Endothelial cell of umbilical vein (primary cell): ENCODE results near the gene TMEM237. TPM values are rescaled to one million over a fixed set of nuclear protein-coding genes. Genes with fewer than 3 reads are reported as not detected.

Experiments
- BruUV-seq: library from RNA; stranded (reverse); fragments of 400-500 nt; replicated peaks from 2 replicates; lab custom pipeline; 2021; lab: Mats Ljungman, UMichigan
- CTCF ChIA-PET: fragments of 300-600, 350-600 bp; sonication (Branson Sonifier 250); formaldehyde crosslinking; loops from one replicate; lab custom pipeline; 2021; ENCODE audit warnings: antibody characterized with exemption, inconsistent platforms; lab: Charles Lee
- POLR2A ChIA-PET: fragments of 300-600, 350-600 bp; sonication (Branson Sonifier 250); formaldehyde crosslinking; loops from one replicate; lab custom pipeline; 2021; ENCODE audit warnings: antibody characterized with exemption, inconsistent platforms; lab: Charles Lee
- DNase-seq: peaks from one replicate; pipeline ENCODE4 v3.0.0-alpha.2; 2011; ENCODE audit warnings: low read depth, low spot score
- FAIRE-seq: peaks from 2 replicates; lab custom pipeline; 2011; peaks lifted over from hg19 to GRCh38; lab: Jason Lieb, UNC
- H2AFZ ChIP-seq: 2 replicates; pipeline ENCODE4 v1.6.0; 2012; ENCODE audit warnings: low read depth, low read length, control low read depth, inconsistent platforms
- H3K27ac ChIP-seq: 2 replicates; pipeline ENCODE4 v1.5.1; 2011; ENCODE audit warnings: low read depth, mild to moderate bottlenecking, control low read depth, low read length, moderate library complexity; ENCODE audit not compliant: insufficient read depth
- H3K27me3 ChIP-seq, 2 experiments: 2 replicates each; pipeline versions ENCODE4 v1.6.0 to v1.6.1; 2011; ENCODE audit warnings: low read length in 2 of 2, mixed read lengths in 1 of 2; ENCODE audit not compliant: control insufficient read depth in 2 of 2, insufficient read depth in 2 of 2
- H3K36me3 ChIP-seq, 2 experiments: 2 replicates in 1 of 2; 3 replicates in 1 of 2; pipeline ENCODE4 v1.5.1; 2011; ENCODE audit warnings: low read length in 2 of 2, mild to moderate bottlenecking in 1 of 2, moderate library complexity in 1 of 2; ENCODE audit not compliant: control insufficient read depth in 2 of 2, insufficient read depth in 2 of 2; ENCODE audit errors: extremely low read depth in 1 of 2
- H3K4me1 ChIP-seq: 3 replicates; pipeline ENCODE4 v1.5.1; 2011; ENCODE audit warnings: mild to moderate bottlenecking, low read length; ENCODE audit not compliant: control insufficient read depth, insufficient read depth; ENCODE audit errors: extremely low read depth
- H3K4me2 ChIP-seq: 2 replicates; pipeline ENCODE4 v1.6.1; 2011; ENCODE audit warnings: low read length, control low read depth, mixed read lengths; ENCODE audit not compliant: insufficient read depth
- H3K4me3 ChIP-seq, 3 experiments: fragments of 200-600 bp in 1 of 3; sonication (generic), shearing (Covaris generic) in 1 of 3; replicated peaks in 1 of 3; 2 replicates each; pipeline ENCODE4 v1.5.1; 2011 to 2016; ENCODE audit warnings: control low read depth in 3 of 3, low read length in 3 of 3, mild to moderate bottlenecking in 2 of 3, inconsistent platforms in 1 of 3, low read depth in 1 of 3, moderate library complexity in 1 of 3; ENCODE audit not compliant: insufficient read depth in 1 of 3
- H3K79me2 ChIP-seq: 2 replicates; pipeline ENCODE4 v1.6.0; 2012; ENCODE audit warnings: low read length, inconsistent platforms; ENCODE audit not compliant: control insufficient read depth, insufficient read depth
- H3K9ac ChIP-seq: replicated peaks from 2 replicates; pipeline ENCODE3; 2011; ENCODE audit warnings: low read length, control low read depth; ENCODE audit not compliant: insufficient read depth; ENCODE audit errors: extremely low read depth
- H3K9me1 ChIP-seq: replicated peaks from 3 replicates; pipeline ENCODE4 v1.6.0; 2011; ENCODE audit warnings: mild to moderate bottlenecking, low read length; ENCODE audit not compliant: control insufficient read depth, insufficient read depth; ENCODE audit errors: extremely low read depth
- H3K9me3 ChIP-seq: replicated peaks from 2 replicates; pipeline ENCODE4 v1.5.1; 2012; ENCODE audit warnings: low read length, inconsistent platforms; ENCODE audit not compliant: control insufficient read depth, insufficient read depth
- H4K20me1 ChIP-seq: replicated peaks from 2 replicates; pipeline ENCODE3; 2011; ENCODE audit warnings: mild to moderate bottlenecking, low read length; ENCODE audit not compliant: control insufficient read depth, insufficient read depth; ENCODE audit errors: extremely low read depth
- CTCF ChIP-seq, 2 donors: IDR thresholded peaks; 1 replicate in 1 of 2; 2 replicates in 1 of 2; pipeline ENCODE4 v1.5.1; 2011; ENCODE audit warnings: low read length in 2 of 2, mild to moderate bottlenecking in 2 of 2, moderate library complexity in 2 of 2, control low read depth in 1 of 2, inconsistent platforms in 1 of 2, low read depth in 1 of 2; ENCODE audit not compliant: insufficient read depth in 1 of 2; ENCODE audit errors: extremely low read depth in 1 of 2
- EZH2 ChIP-seq: IDR thresholded peaks from 2 replicates; pipeline ENCODE4 v1.6.1; 2012; ENCODE audit warnings: borderline replicate concordance, low read depth, mild to moderate bottlenecking, moderate library complexity, low read length, inconsistent platforms; ENCODE audit not compliant: severe bottlenecking
- FOS ChIP-seq: IDR thresholded peaks from 2 replicates; pipeline ENCODE4 v1.6.1; 2011; ENCODE audit warnings: mild to moderate bottlenecking, low read length, moderate library complexity, borderline replicate concordance; ENCODE audit not compliant: insufficient read depth
- GATA2 ChIP-seq: IDR thresholded peaks from 2 replicates; pipeline ENCODE4 v1.7.0; 2011; ENCODE audit warnings: low read depth, mild to moderate bottlenecking, moderate library complexity, mixed read lengths, low read length; ENCODE audit not compliant: insufficient read length, insufficient read depth
- JUN ChIP-seq: IDR thresholded peaks from 2 replicates; pipeline ENCODE4 v1.6.1; 2011; ENCODE audit warnings: borderline replicate concordance, low read depth; ENCODE audit not compliant: insufficient read length, insufficient read depth
- MAX ChIP-seq: IDR thresholded peaks from 2 replicates; pipeline ENCODE4 v1.6.1; 2011; ENCODE audit not compliant: insufficient read depth, insufficient read length
- MYC ChIP-seq: IDR thresholded peaks from one replicate; pipeline ENCODE4 v1.6.1; 2011; ENCODE audit warnings: mild to moderate bottlenecking, low read depth, low read length
- POLR2A ChIP-seq: IDR thresholded peaks from 2 replicates; pipeline ENCODE4 v1.6.1; 2012; ENCODE audit warnings: low read depth, mild to moderate bottlenecking, control low read depth, low read length
- POLR2AphosphoS5 ChIP-seq: IDR thresholded peaks from 2 replicates; pipeline ENCODE4 v1.6.1; 2012; ENCODE audit warnings: low read depth, mild to moderate bottlenecking, control low read depth, low read length, moderate library complexity; ENCODE audit not compliant: insufficient read depth
- dilution Hi-C: fragments of 300-500 bp; cut with MboI; formaldehyde crosslinking; loops from one replicate; pipeline ENCODE4 v1.15.0; 2019; ENCODE audit warnings: low sequenced_read_pairs; ENCODE audit not compliant: extremely low pct_ligation_motif_present
- intact Hi-C: fragments of 100-400 bp; cut with micrococcal nuclease; formaldehyde crosslinking; loops from one replicate; pipeline ENCODE4 v1.10.0; 2022
- polyA plus RNA-seq, 4 experiments: library from polyadenylated mRNA; depleted of rRNA in 3 of 4; stranded (reverse) in 3 of 4; unstranded in 1 of 4; fragments of >200 nt; gene quantifications; 2 replicates each; pipeline versions ENCODE4 v1.2.1 to v1.2.3, GENCODE V29; 2011 to 2012; ENCODE audit warnings: missing spikeins in 1 of 4
- total RNA-seq: library from RNA; stranded (reverse); gene quantifications from 2 replicates; pipeline ENCODE4 v1.2.3, GENCODE V29; 2021

Gene TMEM237
- total and polyA plus RNA-seq, 2 donors (not counting 3 experiments of a cell fraction or from before 2014, with no cell fraction given) = 41.2 to 64.7 TPM

GRCh38 chr2:201685156-201685555 lies 41.9 kb upstream of the TMEM237 start:
- H4K20me1 ChIP-seq = no peaks in the 10 kb centered on the region
- FAIRE-seq = no peak
- no peak for DNase-seq
- dilution Hi-C loops (no loop called here), intact Hi-C loops (no loop called here)
- H3K4me1 ChIP-seq = no peaks in the 10 kb centered on the region
- H3K9me3 ChIP-seq = no peaks in the 10 kb centered on the region
- H2AFZ ChIP-seq = no peak overlapping the region
- ChIA-PET CTCF (interaction anchor here (1.2 to 1.5 kb wide), 2 partner anchors 45 to 50 kb away, joined by 3 read pairs; no protein-coding TSS in a partner anchor), POLR2A (no interaction called here)
- no peak for TF ChIP-seq CTCF (IDR thresholded peaks at IDR 0.05; ENCODE audit: extremely low read depth in 1 of 2, insufficient read depth in 1 of 2, low read depth in 1 of 2, low read length in 2 of 2)
- TF ChIP-seq MYC = no peak
- no peak for TF ChIP-seq POLR2AphosphoS5
- TF ChIP-seq JUN = no peak
- no peak for TF ChIP-seq EZH2
- TF ChIP-seq MAX = no peak
- no peak for TF ChIP-seq POLR2A
- no peak for TF ChIP-seq GATA2
- no peak for TF ChIP-seq FOS
- no peak overlapping the region for H3K4me2 ChIP-seq
- no peaks in the 10 kb centered on the region for H3K9me1 ChIP-seq
- H3K4me3 ChIP-seq = no peak overlapping the region
- no TSS peak for BruUV-seq
- no peaks in the 10 kb centered on the region for H3K27me3 ChIP-seq
- H3K27ac ChIP-seq = no peak overlapping the region
- no peak overlapping the region for H3K9ac ChIP-seq
- H3K79me2 ChIP-seq = no peaks in the 10 kb centered on the region
- H3K36me3 ChIP-seq = no peaks in the 10 kb centered on the region
